AG04450 (cell line): ENCODE results near the gene XPO4. TPM values are rescaled to one million over a fixed set of nuclear protein-coding genes. Genes with fewer than 3 reads are reported as not detected.

ENCODE experiments used
- CTCF ChIA-PET: fragments of 300-600, 350-600 bp; formaldehyde crosslinking; extraction: SDS; loops from one replicate; lab custom pipeline; 2022; ENCODE audit warnings: antibody characterized with exemption, inconsistent platforms; lab: Charles Lee
- POLR2A ChIA-PET: fragments of 350-600 bp; formaldehyde crosslinking; extraction: SDS; loops from one replicate; lab custom pipeline; 2021; ENCODE audit warnings: antibody characterized with exemption, inconsistent platforms; lab: Yijun Ruan, JAX
- DNase-seq: peaks from one replicate; pipeline ENCODE4 v3.0.0-alpha.2; 2011; ENCODE audit warnings: low read depth, low spot score
- H3K27ac ChIP-seq: one replicate; pipeline ENCODE4 v1.5.1; 2012; ENCODE audit warnings: low read depth, low read length, control low read depth
- H3K27me3 ChIP-seq: one replicate; pipeline ENCODE4 v1.6.0; 2012; ENCODE audit warnings: low read length; ENCODE audit not compliant: control insufficient read depth, insufficient read depth
- H3K4me3 ChIP-seq: 2 replicates; pipeline ENCODE4 v1.5.1; 2011; ENCODE audit warnings: mild to moderate bottlenecking, low read depth, low read length, control low read depth
- H3K9me3 ChIP-seq: 2 replicates; pipeline ENCODE4 v1.5.1; 2012; ENCODE audit warnings: low read length; ENCODE audit not compliant: control insufficient read depth, insufficient read depth
- CTCF ChIP-seq: IDR thresholded peaks from 2 replicates; pipeline ENCODE4 v1.5.1; 2011; ENCODE audit warnings: low read depth, low read length, control low read depth, inconsistent platforms
- polyA plus RNA-seq: library from polyadenylated mRNA; depleted of rRNA; stranded (reverse); fragments of >200 nt; gene quantifications from 2 replicates; pipeline ENCODE4 v1.2.3, GENCODE V29; 2011

XPO4 gene
- polyA plus RNA-seq, 1 experiment = 14.4 TPM

GRCh38 chr13:20812890-20813289 is 89.7 kb downstream of the XPO4 start:
- DNase-seq = no peak
- Histone ChIP-seq H3K9me3 (no peaks in the 10 kb centered on the region), H3K4me3 (no peak overlapping the region), H3K27me3 (no peaks in the 10 kb centered on the region), H3K27ac (no peak overlapping the region)
- POLR2A ChIA-PET = no interaction called here
- CTCF ChIA-PET = no interaction called here
- no peak for TF ChIP-seq CTCF

- CTCF ChIA-PET = interaction anchor here (0.7 to 1.1 kb wide), 2 partner anchors 18 to 114 kb away, joined by 3 to 6 read pairs; no protein-coding TSS in a partner anchor
These were observed 91.7 kb downstream of the XPO4 start for GRCh38 chr13:20810808-20811207.

GRCh38 chr13:20808874-20809273 is 93.7 kb downstream of the XPO4 start:
- Histone ChIP-seq H3K27me3 (no peaks in the 10 kb centered on the region), H3K27ac (no peak overlapping the region), H3K4me3 (no peak overlapping the region), H3K9me3 (no peaks in the 10 kb centered on the region)
- TF ChIP-seq CTCF = no peak
- CTCF ChIA-PET = interaction anchor here (1.1 to 3.5 kb wide), 2 partner anchors 20 to 105 kb away, joined by 3 to 12 read pairs; partner anchors contain the start of gene IL17D
- DNase-seq = no peak
- POLR2A ChIA-PET = no interaction called here

More at GRCh38 chr13:20810808-20811207, 91.7 kb downstream of the XPO4 start:
- TF ChIP-seq CTCF = no peak
- no peak for DNase-seq
- POLR2A ChIA-PET = no interaction called here
- Histone ChIP-seq H3K9me3 (no peaks in the 10 kb centered on the region), H3K4me3 (no peak overlapping the region), H3K27ac (no peak overlapping the region), H3K27me3 (no peaks in the 10 kb centered on the region)

- no peak for DNase-seq
- H3K4me3 ChIP-seq = no peak overlapping the region
- H3K27me3 ChIP-seq = no peaks in the 10 kb centered on the region
- H3K27ac ChIP-seq = no peak overlapping the region
- ChIA-PET POLR2A (no interaction called here), CTCF (no interaction called here)
- no peak for TF ChIP-seq CTCF
- H3K9me3 ChIP-seq = no peaks in the 10 kb centered on the region
These were observed 99.2 kb downstream of the XPO4 start for GRCh38 chr13:20803180-20803965.

GRCh38 chr13:20801707-20802106 is 100.8 kb downstream of the XPO4 start:
- H3K27ac ChIP-seq = no peak overlapping the region
- no peaks in the 10 kb centered on the region for H3K9me3 ChIP-seq
- no peak for TF ChIP-seq CTCF
- H3K4me3 ChIP-seq = no peak overlapping the region
- no peaks in the 10 kb centered on the region for H3K27me3 ChIP-seq
- ChIA-PET CTCF (no interaction called here), POLR2A (no interaction called here)
- DNase-seq = no peak
